GM18909 (cell line): ENCODE data around the gene ACAA2.
"Not testable (repeated sequence)": the region's sequence is repeated elsewhere in the genome, so short reads cannot be mapped to it uniquely, and the experiment has no call there.

Source experiments
- ATAC-seq: cut with Tn5 transposase; IDR thresholded peaks from one replicate; pipeline ENCODE4 v1.9.1; 2021; ENCODE audit warnings: mild to moderate bottlenecking; ENCODE audit not compliant: unreplicated experiment, poor library complexity

The ACAA2 gene

DNA sequence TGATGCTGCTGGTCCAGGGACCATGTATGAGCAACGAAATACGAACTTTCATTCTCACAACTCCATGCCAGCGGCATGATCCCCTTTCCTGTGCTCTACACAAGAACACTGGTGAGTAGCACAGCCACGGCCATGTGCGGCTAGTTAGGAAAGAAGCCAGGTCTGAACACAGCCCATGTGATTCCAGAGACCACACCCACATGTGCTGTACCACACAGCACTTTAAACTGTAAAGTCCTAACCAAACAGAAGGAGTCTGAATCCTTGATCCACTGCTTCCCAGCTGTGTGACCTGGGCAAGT lies 33.0 kb upstream of the ACAA2 start:
- no peak for ATAC-seq

DNA sequence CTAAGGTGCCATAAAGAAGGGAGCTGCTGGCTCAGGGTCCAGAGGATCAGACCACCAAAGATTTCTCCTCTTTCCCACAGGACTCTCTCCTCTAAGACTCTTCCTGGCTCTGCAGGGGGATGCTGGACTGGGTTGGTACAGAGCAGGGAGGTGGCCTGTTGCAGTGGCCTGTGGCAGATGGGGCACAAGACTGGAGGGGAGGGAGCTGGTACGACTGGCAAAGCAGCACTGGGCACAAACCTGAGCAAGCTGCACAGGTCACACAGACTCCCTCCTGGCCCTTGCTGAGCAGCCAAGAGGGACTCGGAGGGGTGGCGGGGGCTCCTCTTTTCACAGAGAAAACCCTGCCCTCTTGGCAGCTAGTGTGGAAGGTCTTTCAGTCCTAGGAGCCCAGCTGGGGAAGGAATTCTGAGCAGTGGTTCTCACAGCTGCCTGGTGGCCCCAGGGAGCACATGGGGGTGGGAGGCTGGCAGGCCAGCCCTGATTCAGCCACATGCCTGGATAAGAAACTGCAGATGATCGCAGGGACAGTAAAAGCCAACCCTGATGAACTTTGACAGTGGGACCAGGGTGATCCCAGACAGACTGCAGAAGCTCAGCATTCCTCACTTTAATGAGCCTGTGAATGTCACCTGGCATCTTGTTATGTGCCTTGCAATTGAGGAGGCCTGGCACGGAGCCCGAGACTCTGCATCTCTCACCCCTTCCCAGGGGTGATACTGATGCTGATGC lies 32.5 kb upstream of the ACAA2 start:
- no peak for ATAC-seq

DNA sequence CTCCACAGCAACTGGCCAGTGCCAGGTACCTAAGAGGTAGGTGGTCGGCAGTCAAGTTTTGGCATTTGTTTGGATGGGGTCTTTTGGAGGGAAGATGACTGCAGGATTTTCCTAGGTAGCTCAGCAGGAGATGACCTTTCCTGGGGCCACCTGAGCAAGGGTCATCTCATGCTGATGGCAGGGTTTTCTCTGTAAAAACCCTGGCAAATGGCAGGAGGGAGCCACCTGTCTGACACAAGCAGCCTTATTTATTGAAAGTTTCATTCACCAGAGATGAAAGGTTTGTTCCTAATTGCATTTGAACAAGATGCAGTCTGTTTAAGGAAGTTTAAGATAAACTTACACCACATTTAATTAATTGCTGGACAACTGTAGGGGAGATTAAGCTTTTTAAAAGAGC lies 31.6 kb upstream of the ACAA2 start:
- no peak for ATAC-seq

DNA sequence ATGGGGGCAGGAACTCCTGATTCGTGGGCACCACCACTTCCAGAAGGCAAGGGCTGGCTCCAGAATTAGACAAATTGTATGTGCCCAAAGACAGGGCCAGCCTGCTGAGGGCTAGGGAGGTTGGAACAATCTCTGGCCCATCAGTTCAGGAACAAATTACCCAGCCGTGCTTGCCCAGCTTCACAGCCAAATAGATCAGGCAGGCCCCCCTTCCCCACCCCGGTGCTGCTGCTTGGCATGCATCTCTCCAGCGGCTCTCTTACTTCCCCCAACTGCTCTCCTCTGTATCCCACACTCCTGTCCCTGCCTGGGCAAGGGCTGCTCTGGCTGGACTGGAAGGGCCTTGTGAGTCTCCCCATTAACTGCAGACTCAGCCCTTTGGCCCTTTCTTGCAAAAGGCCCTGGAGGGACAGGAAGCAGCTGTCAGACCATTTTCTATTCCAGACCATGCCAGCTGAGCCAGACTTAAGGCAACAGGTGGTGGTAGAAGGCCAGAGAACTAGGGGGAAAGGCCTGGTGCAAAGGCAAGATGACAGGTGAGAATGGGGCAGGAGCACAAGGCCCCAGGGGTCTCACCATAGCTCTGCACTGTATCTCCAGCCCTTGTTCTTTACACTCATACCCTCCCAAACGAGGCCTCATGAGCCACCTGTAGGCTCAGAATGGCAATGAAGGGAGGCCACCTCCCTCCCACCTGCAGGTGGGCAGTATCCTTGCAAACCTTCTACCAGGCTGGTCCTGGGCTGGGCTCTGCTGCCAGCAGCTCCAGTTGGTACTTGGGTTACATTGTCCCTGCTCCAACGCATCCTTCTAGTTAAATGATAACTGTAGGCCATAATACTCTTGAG lies 30.7 kb upstream of the ACAA2 start:
- ATAC-seq = no peak

DNA sequence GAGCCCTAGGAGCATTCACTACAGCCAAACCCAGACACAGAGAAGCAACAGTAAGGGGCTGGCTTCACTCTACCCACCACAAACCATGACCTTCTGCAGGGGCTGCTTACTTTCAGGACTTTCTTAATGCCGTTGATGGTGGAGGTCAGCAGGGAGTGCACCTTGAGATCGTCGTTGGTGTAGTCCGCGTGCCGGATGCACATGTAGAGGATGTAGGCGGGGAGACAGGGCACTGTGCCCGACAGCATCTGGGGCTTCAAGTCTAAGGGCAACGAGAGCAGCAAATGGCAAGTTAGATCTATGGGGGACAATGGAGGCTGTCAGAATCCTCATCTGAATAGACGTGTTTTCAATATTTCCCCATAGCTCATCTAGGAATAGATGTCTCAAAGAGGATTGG lies 29.8 kb upstream of the ACAA2 start:
- ATAC-seq = no peak

DNA sequence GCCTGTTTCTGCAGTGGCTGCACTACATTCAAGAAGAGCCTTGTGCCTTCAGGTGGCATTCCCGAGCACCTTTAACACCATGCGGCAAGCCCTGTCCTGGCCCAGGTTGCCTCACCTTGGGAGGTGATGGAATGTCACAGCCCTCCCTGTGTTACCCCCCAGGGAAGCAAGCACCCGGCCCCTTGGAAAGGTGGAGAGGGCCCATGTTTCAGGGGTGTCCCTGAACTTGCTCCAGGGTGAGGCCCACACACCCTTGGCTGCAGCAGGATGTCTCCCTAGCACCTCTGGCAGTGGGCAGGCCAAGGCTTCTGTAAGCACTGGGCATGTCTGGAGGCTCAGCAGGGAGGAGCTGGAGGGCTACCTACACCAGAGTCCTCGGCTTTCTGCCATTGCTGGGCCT lies 29.3 kb upstream of the ACAA2 start:
- no peak for ATAC-seq

DNA sequence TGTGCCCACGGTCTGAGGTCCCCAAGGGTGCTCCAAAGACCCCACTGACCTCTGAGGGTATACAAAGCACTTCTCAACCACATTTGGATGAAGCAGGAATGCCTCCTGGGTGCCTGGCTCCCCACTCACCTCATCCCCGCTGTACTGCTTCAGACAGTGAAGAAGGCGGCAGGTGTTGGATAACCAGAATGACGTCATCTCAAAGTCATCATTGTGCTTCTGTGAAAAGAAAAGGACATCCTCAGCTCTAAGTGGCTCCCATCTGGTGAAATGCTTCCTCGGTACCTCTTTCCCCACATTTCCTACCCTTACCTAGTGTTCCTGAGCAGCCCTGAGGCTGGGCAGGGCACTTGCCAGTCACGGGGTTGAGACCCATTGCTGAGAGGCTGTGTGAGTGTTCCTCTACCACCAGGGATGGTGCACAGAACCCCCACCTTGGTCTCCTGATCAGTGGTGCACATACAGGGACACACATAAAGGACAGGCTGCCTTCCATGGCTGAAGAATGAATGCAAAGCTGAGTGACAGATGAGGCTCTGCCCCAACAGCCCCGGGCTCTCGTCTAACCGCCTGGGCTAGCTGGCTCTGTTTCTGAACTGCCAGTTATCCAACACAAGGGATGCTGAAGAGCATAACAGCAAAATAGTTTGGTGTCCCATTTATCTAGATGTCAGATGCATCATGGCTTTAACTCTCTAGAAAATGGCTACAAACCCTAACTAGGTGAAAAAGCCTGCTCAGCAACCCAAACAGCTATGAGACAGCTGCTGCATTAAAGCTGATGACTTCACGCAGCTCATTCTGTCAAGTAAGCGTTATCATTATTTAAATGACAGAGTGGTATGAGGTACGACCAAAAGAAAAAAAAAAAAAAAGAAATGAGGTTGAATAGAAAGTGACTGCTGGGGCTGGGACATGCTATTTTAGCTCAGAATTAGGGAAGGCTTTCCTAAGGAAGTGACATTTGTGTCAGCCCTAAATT lies 28.2 kb upstream of the ACAA2 start:
- ATAC-seq = no peak

DNA sequence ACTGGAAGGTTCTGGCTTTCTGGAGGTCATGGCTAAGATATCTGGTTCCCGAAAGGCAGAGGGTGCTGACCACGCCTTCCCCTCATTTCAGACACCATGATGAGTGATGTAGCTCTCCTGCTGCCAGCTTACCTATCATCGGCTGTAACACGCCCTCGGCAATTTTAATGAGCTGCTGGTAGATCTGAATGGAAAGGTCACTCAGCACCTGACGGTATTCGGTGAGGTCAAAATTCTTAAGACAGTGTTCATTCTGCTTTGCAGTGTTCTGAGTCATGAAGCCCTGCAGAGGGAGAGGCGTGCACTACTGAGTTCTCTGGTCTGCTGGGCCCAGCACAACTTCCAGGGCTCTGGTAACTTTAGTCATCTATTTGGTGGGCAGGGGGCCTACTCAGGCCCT lies 25.7 kb upstream of the ACAA2 start:
- no peak for ATAC-seq

DNA sequence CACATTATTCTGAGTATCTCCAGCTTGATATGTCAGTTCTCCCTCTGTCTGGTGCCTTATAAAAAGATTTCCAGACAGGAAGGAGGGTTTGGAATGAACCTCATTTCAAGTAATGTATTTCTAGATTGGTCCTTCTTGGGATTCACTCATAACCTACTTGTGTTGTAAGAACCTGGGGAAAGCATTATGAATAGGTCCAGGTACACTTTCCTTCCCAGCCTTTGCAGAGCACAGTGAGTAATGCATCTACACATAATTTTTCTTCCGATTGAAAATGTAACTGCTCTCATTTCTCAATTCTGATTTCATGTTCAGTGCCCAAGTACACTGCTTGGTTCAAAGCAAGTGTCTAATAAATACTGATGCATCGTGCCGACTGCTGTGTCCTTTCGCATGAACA lies 25.0 kb upstream of the ACAA2 start:
- no peak for ATAC-seq

DNA sequence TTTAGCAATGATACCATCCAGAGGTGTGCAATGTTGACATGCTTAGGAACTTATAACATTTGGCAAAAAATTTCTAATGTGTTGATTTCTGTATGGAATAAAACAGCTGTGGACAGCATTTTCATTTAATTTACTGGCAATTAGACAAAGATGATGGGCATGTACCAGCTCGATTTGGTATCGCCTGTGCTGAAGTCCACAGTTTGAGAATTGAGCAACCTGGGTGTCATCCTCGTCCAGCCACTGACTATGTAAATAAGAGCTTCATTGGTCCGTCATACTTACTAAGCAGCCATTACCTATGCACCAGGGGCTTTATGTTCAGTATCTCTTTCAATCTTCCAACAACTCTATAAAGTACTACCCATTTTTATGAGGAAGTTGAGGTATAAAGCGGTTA lies 24.6 kb upstream of the ACAA2 start:
- no peak for ATAC-seq

DNA sequence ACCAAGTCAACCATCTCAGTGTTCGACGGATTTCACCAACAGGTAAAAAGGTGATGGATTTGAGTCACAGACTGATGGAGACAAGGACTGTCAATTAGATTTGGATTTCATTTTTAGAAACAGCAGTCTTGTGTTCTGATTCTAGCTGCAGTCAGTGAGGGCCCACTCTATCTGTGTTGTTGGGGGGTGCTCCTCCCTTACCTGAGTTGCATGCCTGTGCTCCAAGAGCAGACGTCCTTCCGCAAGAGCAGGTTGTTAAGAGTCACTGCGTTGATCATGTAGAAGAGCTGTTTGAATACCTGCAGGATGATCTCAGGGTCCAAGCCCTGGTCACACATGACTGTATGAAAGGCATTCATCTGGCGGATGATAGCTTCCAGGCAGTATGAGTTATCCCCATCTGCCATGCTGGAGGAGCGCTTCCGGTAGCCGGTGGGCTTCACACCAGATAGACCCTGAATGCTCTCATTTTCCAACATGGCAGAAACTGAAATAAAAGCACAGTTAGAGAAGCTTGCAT lies 24.0 kb upstream of the ACAA2 start:
- ATAC-seq = not testable (repeated sequence)

DNA sequence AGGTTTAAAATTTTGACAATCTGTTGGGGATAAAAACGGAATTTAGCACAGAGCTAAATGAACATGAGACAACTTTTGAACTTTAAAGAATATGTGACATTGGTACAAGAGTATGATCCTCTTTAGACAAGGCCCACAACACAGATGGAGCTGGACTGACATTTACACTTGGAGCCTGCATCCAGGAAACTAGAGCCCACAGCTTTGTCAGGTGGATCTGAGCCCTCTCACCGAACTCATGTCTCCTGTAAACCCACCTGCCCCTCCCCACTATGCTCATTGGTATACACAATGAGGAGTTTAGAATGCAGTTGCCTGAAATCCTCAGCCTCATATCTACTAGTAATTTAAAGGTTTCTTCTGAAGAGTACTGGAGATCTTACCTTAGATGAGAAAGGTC lies 22.1 kb upstream of the ACAA2 start:
- ATAC-seq = no peak

DNA sequence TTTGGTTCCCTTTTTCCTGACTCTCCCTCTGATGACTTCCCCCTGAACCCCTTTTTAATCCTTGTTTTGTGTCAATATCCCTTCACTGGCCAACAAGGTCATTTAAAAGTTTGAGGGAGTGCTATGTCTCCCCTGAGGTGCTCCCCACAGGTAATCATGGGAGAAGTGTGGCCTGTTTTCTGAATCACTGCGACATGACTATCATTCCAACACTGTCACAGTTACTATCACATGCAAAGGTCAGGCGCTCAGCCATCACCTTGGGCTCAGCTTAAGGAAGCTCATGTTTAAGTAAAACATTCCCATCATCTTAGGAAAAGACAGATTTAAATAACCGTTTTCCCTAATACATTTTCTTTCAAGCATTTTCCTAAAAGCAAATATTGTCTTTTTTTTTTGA lies 20.9 kb upstream of the ACAA2 start:
- ATAC-seq = no peak

DNA sequence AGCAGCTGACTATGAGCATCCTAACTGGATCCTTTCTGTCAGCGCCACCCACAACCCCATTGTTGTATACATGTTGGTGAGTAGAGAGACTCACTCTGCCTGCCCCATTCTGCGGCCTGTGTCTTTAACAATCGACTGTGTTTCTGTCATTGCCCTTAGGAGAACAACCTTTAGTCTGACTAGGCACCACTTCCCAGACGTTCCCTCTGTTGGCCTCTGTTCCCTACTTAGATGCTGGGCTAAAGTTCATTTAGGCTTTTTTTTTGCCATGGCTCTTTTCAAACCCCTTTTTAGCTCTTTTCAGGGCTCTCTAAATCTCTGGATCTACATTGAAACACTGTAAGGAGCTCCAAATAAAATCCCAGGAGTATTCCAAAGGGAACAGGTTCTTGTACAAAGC lies 20.5 kb upstream of the ACAA2 start:
- ATAC-seq = no peak

DNA sequence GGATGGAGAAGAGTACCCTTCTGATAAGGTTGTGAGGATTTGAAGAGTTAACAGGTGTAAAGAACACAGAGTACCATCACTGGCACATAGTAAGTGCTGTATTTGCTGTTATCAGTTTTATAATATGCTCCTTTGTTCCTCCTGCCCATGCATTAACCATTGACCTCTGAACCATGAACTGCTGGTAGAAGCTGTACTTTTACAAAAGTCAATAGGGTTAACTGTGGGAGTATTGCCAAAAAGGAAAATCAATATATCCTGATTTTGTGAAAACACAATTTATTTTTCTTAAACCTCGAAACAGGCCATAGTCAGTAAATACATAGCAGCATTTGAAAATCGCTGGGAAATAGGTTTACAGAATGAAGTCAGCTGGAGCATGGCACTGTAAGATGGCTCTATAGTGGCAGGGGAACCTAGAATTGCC lies 18.9 kb upstream of the ACAA2 start:
- no peak for ATAC-seq

DNA sequence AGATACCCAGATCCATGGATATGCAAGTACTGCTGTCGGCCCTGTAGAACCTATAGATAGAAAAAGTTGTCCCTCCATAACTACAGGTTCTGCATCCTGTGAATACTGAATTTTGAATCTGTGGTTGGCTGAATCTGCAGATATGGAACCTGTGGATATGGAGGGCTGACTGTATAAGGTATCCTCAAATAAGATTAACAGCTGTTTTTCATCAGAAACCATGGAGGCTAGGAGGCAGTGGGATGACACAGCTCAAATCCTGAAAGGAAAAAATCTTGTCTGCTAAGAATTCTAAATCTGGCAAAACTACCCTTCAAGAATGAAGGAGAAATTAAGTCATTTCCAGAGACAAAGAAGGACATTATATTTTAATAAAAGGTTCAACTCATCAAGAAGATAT lies 14.7 kb upstream of the ACAA2 start:
- ATAC-seq = no peak

DNA sequence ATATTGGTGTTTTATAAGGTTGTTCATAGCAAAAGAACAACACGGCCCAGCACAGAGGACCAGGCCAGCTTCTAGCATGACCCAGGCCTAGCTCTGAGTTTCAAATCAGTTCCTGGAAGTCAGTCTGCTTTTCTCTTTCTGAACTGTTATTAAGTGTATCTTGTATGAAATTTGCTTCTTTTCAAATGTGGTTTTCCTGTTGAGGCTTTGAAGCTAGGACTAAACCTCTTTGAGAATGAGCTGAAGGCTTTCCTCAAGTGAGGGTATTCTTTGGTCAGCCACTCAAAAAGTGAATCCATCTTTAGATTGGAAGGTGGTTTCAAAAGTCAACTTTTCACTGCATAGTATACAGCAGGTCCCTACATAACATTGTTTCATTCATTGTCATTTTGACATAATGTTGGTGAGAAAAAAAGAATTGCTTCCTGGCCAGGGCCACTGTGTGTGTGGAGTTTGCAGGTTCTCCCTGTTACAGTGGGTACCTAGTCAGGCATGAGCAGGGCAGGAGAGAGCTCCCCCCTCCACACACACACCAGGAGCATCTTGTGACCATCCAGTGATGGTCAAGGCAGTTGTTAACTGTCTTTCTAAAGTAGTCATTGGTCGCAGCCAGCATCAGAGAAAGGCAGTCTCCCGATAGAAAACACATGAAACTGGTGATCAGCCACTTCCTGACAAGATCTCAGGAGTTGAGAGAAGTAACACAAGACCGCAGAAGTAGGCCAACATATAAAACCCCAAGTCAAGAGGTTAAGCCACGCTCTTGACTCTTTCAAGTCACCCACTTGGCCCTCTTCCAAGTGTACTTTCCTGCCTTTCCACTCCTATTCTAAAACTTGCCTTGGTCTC lies 6.7 kb upstream of the ACAA2 start:
- ATAC-seq = peak; percentile 54

DNA sequence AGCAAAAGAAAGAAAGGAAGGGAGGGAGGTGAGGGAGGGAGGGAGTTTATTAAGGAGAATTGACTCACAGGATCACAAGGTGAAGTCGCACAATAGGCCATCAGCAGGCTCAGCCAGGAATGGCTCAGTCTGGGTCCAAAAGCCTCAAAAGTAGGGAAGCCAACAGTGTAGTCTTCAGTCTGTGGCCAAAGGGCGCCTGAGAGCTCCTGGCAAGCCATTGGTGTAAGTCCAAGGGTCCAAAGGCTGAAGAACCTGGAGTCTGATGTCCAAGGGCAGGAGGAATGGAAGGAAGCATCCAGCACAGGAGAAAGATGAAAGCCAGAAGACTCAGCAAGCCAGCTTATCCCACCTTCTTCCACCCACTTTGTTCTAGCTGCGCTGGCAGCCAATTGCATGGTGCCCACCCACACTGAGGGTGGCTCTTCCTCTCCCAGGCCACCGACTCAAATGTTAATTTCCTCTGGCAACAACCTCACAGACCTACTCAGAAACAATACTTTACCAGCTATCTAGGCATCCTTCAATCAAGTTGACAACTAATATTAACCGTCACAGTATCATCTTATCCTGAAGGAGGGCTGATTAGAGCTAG lies 5.8 kb upstream of the ACAA2 start:
- ATAC-seq = no peak

DNA sequence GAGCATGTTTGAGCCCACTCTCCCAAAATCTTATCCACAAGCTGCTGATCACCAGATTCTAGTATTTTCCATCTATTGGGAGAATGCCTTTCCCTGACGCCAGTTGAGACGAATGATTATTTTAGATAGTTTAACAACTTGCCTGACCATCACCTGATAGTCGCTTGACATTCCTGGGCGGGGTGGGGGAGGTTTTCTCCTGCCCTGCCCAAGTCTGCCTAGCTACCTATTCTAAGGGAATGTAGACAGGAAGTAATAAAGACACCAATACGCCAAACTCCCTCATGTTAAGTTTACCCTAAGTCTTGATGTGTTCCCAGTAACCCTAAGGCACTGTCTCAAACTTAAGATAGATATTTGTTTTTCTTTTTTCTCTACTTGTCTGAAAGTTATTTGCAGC lies 4.6 kb upstream of the ACAA2 start:
- no peak for ATAC-seq
